Esophagus squamous epithelium (tissue), 5 donors: ENCODE measurements around the gene TANGO6. TPM values are rescaled to one million over a fixed set of nuclear protein-coding genes. Genes with fewer than 3 reads are reported as not detected.

Source experiments
- DNase-seq: peaks from one replicate; lab custom pipeline; 2025; lab: John Stamatoyannopoulos, UW
- H3K27ac ChIP-seq, 4 donors: fragments of 200-600 bp; sonication (generic); one replicate each; pipeline ENCODE4 v1.5.1; 2016 to 2019; ENCODE audit warnings: mild to moderate bottlenecking in 1 of 4
- H3K27me3 ChIP-seq, 4 donors: fragments of 200-600 bp; sonication (generic); 1 replicate in 3 of 4; 2 replicates in 1 of 4; pipeline versions ENCODE4 v1.5.1 to v1.6.0; 2017 to 2021; ENCODE audit warnings: antibody characterized with exemption in 1 of 4
- H3K36me3 ChIP-seq, 3 donors: fragments of 200-600 bp; sonication (generic); one replicate each; pipeline ENCODE4 v1.5.1; 2016 to 2019
- H3K4me1 ChIP-seq, 3 donors: fragments of 200-600 bp; sonication (generic); one replicate each; pipeline ENCODE4 v1.5.1; 2017 to 2019
- H3K4me3 ChIP-seq, 4 donors: fragments of 200-600 bp; sonication (generic); 1 replicate in 3 of 4; 2 replicates in 1 of 4; pipeline ENCODE4 v1.5.1; 2016 to 2019; ENCODE audit warnings: mild to moderate bottlenecking in 2 of 4, moderate library complexity in 1 of 4
- H3K9me3 ChIP-seq, 3 donors: fragments of 200-600 bp; sonication (generic); one replicate each; pipeline ENCODE4 v1.5.1; 2016 to 2019
- CTCF ChIP-seq, 6 experiments: fragments of 450-650 bp in 4 of 6; fragments of 200-600 bp in 2 of 6; sonication (generic) in 2 of 6; IDR thresholded peaks; one replicate each; pipeline ENCODE4 v1.5.1; 2016 to 2019; ENCODE audit warnings: antibody characterized with exemption in 6 of 6, mild to moderate bottlenecking in 4 of 6, moderate library complexity in 4 of 6
- POLR2A ChIP-seq, 4 donors: fragments of 450-650 bp; IDR thresholded peaks; one replicate each; pipeline ENCODE4 v1.6.1; 2017; ENCODE audit warnings: antibody characterized with exemption in 4 of 4, mild to moderate bottlenecking in 4 of 4, moderate library complexity in 3 of 4
- WGBS, 2 donors: methylation state at CpG; one replicate each; pipeline ENCODE4 v1.1.5; 2018; 5-methylcytosine and 5-hydroxymethylcytosine counted together
- intact Hi-C: fragments of 100-400 bp; cut with DNase I; formaldehyde crosslinking; loops from one replicate; pipeline ENCODE4 v1.15.0; 2022
- total RNA-seq, 4 donors: library from RNA; depleted of rRNA; stranded (reverse); fragments of >200 nt; gene quantifications; one replicate each; pipeline ENCODE4 v1.1.0, GENCODE V29; 2016
- donor health status: DM: yes; HTN: yes; CAD: no.

The TANGO6 gene
- total RNA-seq, 4 donors from 2014 or later, result 5.5 to 15.8 (median 10.1) TPM

- DNase-seq, result no peak
- 16 to 21% methylated on average over 4 to 5 of the region's 5 CpGs for WGBS, 2 donors
- H3K27me3 ChIP-seq, result no peaks in the 10 kb centered on the region
- peak; percentile 27 to 87 (median 72) for TF ChIP-seq CTCF (IDR thresholded peaks at IDR 0.05)
- no peak for TF ChIP-seq POLR2A (IDR thresholded peaks at IDR 0.05)
- intact Hi-C loops, result loop anchor here (5.0 kb wide), 1 partner anchor 220 kb away; no protein-coding TSS in a partner anchor
- H3K36me3 ChIP-seq, result peaks cover 0 to 12% (median 0%) of the 10 kb centered on the region in 3 donors
- no peaks in the 10 kb centered on the region for H3K9me3 ChIP-seq
- H3K4me3 ChIP-seq, result no peak overlapping the region
- H3K4me1 ChIP-seq, result peaks cover under 1 to 21% (median 4%) of the 10 kb centered on the region in 3 donors
- peak overlapping the region in 2 of 4 donors; percentile 31 to 32 for H3K27ac ChIP-seq
Measured at GRCh38 chr16:68902003-68902968, 59.0 kb downstream of the TANGO6 start.

GRCh38 chr16:68902969-68903345 is 59.6 kb downstream of the TANGO6 start:
- Histone ChIP-seq H3K4me3 (no peak overlapping the region), H3K27ac (peak overlapping the region in 2 of 4 donors; percentile 19 to 31), H3K36me3 (peaks cover 0 to 12% (median 0%) of the 10 kb centered on the region in 3 donors), H3K27me3 (no peaks in the 10 kb centered on the region), H3K9me3 (no peaks in the 10 kb centered on the region), H3K4me1 (peaks cover 4 to 27% (median 5%) of the 10 kb centered on the region in 3 donors)
- intact Hi-C loops, result loop anchor here (5.0 kb wide), 1 partner anchor 219 kb away; no protein-coding TSS in a partner anchor
- 70 to 78% methylated on average over 2 of the region's 2 CpGs for WGBS, 2 donors
- TF ChIP-seq CTCF (IDR thresholded peaks at IDR 0.05) (no peak), POLR2A (IDR thresholded peaks at IDR 0.05) (no peak)
- no peak for DNase-seq

GRCh38 chr16:68907297-68907696 is 64.0 kb downstream of the TANGO6 start:
- Histone ChIP-seq H3K4me3 (no peak overlapping the region), H3K36me3 (peaks cover 0 to 28% (median 4%) of the 10 kb centered on the region in 3 donors), H3K27ac (peak overlapping the region in 3 of 4 donors; percentile 69 to 75 (median 71)), H3K4me1 (peaks cover 5 to 43% (median 18%) of the 10 kb centered on the region in 3 donors), H3K27me3 (no peaks in the 10 kb centered on the region), H3K9me3 (no peaks in the 10 kb centered on the region)
- intact Hi-C loops, result no loop called here
- 35 to 44% methylated on average over 3 of the region's 3 CpGs for WGBS, 2 donors
- no peak for TF ChIP-seq POLR2A (IDR thresholded peaks at IDR 0.05)
- no peak for TF ChIP-seq CTCF (IDR thresholded peaks at IDR 0.05)
- no peak for DNase-seq

- peaks cover 0 to 28% (median 4%) of the 10 kb centered on the region in 3 donors for H3K36me3 ChIP-seq
- intact Hi-C loops, result no loop called here
Measured at GRCh38 chr16:68907781-68908181, 64.5 kb downstream of the TANGO6 start.

More at GRCh38 chr16:68907781-68908181, 64.5 kb downstream of the TANGO6 start:
- H3K27ac ChIP-seq, result peak overlapping the region; percentile 44 to 75 (median 70)
- no peaks in the 10 kb centered on the region for H3K9me3 ChIP-seq
- no peaks in the 10 kb centered on the region for H3K27me3 ChIP-seq
- 34 to 43% methylated on average over 3 of the region's 3 CpGs for WGBS, 2 donors
- TF ChIP-seq CTCF (IDR thresholded peaks at IDR 0.05) (no peak), POLR2A (IDR thresholded peaks at IDR 0.05) (no peak)
- no peak for DNase-seq
- peaks cover 5 to 38% (median 18%) of the 10 kb centered on the region in 3 donors for H3K4me1 ChIP-seq
- no peak overlapping the region for H3K4me3 ChIP-seq
